ENCODE results near the gene NCOA7.

DNA sequence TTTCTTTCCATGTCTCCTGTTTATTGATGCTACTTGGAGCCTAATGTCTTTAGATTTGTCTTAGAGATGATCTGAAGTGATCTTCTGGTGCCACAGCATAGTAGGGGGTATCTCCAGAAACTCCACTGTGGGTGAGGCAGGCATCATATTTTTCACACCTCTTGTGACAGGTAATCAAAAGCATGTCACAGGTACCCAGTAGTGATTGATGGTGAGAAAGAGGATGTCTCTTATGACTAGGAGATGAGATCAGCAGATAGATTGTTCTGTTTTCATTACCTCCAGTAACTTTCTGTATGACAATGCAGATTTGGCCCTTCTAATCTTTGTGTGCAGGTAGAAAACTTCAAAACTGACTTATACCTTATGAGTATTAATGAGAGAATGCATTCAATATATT lies 13.5 kb downstream of the NCOA7 start:
- TF ChIP-seq MAX (IDR thresholded peaks at IDR 0.05; ENCODE audit: low read depth) (no peak), RAD21 (IDR thresholded peaks at IDR 0.05; ENCODE audit: low read length) (no peak), JUND (IDR thresholded peaks at IDR 0.05) (no peak), TCF12 (IDR thresholded peaks at IDR 0.05) (peak; percentile 7; the same call in 1 of the 2 replicates), RFX5 (IDR thresholded peaks at IDR 0.05; ENCODE audit: low read length) (no peak), PBX3 (IDR thresholded peaks at IDR 0.05) (peak; percentile 49), USF2 (IDR thresholded peaks at IDR 0.05; ENCODE audit: borderline replicate concordance, low read depth, low read length) (no peak), ZBTB33 (IDR thresholded peaks at IDR 0.05; ENCODE audit: borderline replicate concordance, low read depth) (no peak), POLR2AphosphoS5 (IDR thresholded peaks at IDR 0.05; ENCODE audit: low read depth, low read length) (no peak)
- TF ChIP-seq, protein P1, sequence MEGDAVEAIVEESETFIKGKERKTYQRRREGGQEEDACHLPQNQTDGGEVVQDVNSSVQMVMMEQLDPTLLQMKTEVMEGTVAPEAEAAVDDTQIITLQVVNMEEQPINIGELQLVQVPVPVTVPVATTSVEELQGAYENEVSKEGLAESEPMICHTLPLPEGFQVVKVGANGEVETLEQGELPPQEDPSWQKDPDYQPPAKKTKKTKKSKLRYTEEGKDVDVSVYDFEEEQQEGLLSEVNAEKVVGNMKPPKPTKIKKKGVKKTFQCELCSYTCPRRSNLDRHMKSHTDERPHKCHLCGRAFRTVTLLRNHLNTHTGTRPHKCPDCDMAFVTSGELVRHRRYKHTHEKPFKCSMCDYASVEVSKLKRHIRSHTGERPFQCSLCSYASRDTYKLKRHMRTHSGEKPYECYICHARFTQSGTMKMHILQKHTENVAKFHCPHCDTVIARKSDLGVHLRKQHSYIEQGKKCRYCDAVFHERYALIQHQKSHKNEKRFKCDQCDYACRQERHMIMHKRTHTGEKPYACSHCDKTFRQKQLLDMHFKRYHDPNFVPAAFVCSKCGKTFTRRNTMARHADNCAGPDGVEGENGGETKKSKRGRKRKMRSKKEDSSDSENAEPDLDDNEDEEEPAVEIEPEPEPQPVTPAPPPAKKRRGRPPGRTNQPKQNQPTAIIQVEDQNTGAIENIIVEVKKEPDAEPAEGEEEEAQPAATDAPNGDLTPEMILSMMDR (IDR thresholded peaks at IDR 0.05) = no peak
- TF ChIP-seq, protein P2, sequence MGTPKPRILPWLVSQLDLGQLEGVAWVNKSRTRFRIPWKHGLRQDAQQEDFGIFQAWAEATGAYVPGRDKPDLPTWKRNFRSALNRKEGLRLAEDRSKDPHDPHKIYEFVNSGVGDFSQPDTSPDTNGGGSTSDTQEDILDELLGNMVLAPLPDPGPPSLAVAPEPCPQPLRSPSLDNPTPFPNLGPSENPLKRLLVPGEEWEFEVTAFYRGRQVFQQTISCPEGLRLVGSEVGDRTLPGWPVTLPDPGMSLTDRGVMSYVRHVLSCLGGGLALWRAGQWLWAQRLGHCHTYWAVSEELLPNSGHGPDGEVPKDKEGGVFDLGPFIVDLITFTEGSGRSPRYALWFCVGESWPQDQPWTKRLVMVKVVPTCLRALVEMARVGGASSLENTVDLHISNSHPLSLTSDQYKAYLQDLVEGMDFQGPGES (IDR thresholded peaks at IDR 0.05; ENCODE audit: low read depth, low read length) = no peak
- TF ChIP-seq, protein P3, sequence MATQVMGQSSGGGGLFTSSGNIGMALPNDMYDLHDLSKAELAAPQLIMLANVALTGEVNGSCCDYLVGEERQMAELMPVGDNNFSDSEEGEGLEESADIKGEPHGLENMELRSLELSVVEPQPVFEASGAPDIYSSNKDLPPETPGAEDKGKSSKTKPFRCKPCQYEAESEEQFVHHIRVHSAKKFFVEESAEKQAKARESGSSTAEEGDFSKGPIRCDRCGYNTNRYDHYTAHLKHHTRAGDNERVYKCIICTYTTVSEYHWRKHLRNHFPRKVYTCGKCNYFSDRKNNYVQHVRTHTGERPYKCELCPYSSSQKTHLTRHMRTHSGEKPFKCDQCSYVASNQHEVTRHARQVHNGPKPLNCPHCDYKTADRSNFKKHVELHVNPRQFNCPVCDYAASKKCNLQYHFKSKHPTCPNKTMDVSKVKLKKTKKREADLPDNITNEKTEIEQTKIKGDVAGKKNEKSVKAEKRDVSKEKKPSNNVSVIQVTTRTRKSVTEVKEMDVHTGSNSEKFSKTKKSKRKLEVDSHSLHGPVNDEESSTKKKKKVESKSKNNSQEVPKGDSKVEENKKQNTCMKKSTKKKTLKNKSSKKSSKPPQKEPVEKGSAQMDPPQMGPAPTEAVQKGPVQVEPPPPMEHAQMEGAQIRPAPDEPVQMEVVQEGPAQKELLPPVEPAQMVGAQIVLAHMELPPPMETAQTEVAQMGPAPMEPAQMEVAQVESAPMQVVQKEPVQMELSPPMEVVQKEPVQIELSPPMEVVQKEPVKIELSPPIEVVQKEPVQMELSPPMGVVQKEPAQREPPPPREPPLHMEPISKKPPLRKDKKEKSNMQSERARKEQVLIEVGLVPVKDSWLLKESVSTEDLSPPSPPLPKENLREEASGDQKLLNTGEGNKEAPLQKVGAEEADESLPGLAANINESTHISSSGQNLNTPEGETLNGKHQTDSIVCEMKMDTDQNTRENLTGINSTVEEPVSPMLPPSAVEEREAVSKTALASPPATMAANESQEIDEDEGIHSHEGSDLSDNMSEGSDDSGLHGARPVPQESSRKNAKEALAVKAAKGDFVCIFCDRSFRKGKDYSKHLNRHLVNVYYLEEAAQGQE (IDR thresholded peaks at IDR 0.05; ENCODE audit: low read depth, low read length) = no peak

Measured in SK-N-SH (cell line).